ENCODE measurements around the gene VLDLR. TPM values are rescaled to one million over a fixed set of nuclear protein-coding genes. Genes with fewer than 3 reads are reported as not detected.

Gene VLDLR
- total and polyA plus RNA-seq, 2 of the 8 experiments (the other 6 are each of a cell fraction or from before 2014, with no cell fraction given), result 24.2 to 49.1 TPM

GRCh38 chr9:2591967-2592366, 29.6 kb upstream of the VLDLR start (continued):
- no peak for TF ChIP-seq BACH1 (IDR thresholded peaks at IDR 0.05; ENCODE audit: low read length)
- no peak for TF ChIP-seq CEBPB (IDR thresholded peaks at IDR 0.05; ENCODE audit: low read depth, low read length)
- no peak for TF ChIP-seq EZH2 (IDR thresholded peaks at IDR 0.05; ENCODE audit: low read depth, low read length, severe bottlenecking)
- TF ChIP-seq CREB1 (IDR thresholded peaks at IDR 0.05), result no peak
- TF ChIP-seq KDM5A (IDR thresholded peaks at IDR 0.05; ENCODE audit: low read length), result no peak
- TF ChIP-seq RXRA (IDR thresholded peaks at IDR 0.05; ENCODE audit: insufficient read depth, low read depth, low read length), result no peak
